Stomach (tissue), 4 donors: ENCODE measurements around the gene UGT1A6.

Experiments used
- EP300 ChIP-seq: sonication (generic); formaldehyde crosslinking; IDR thresholded peaks from one replicate; pipeline ENCODE4 v1.6.1; 2017; ENCODE audit warnings: antibody characterized with exemption
- POLR2A ChIP-seq, 4 donors: fragments of 450-650 bp; IDR thresholded peaks; one replicate each; pipeline ENCODE4 v1.6.1; 2016; ENCODE audit warnings: antibody characterized with exemption in 4 of 4, control low read depth in 2 of 4, mild to moderate bottlenecking in 1 of 4, moderate library complexity in 1 of 4
- POLR2AphosphoS5 ChIP-seq, 3 donors: sonication (generic); formaldehyde crosslinking; IDR thresholded peaks; one replicate each; pipeline ENCODE4 v1.6.1; 2016; ENCODE audit warnings: antibody characterized with exemption in 3 of 3
- TF ChIP-seq, protein P1 (sequence below), 7 experiments: fragments of 450-650 bp in 4 of 7; fragments of 200-600 bp in 3 of 7; sonication (generic) in 3 of 7; IDR thresholded peaks; one replicate each; pipeline ENCODE4 v1.5.1; 2016 to 2019; ENCODE audit warnings: antibody characterized with exemption in 7 of 7, control low read depth in 2 of 7, mild to moderate bottlenecking in 1 of 7

DNA sequence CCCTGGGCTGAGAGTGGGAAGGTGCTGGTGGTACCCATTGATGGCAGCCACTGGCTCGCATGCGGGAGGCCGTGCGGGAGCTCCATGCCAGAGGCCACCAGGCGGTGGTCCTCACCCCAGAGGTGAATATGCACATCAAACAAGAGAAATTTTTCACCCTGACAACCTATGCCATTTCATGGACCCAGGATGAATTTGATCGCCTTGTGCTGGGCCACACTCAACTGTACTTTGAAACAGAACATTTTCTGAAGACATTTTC lies 54.5 kb downstream of the UGT1A6 start:
- TF ChIP-seq, protein P1, sequence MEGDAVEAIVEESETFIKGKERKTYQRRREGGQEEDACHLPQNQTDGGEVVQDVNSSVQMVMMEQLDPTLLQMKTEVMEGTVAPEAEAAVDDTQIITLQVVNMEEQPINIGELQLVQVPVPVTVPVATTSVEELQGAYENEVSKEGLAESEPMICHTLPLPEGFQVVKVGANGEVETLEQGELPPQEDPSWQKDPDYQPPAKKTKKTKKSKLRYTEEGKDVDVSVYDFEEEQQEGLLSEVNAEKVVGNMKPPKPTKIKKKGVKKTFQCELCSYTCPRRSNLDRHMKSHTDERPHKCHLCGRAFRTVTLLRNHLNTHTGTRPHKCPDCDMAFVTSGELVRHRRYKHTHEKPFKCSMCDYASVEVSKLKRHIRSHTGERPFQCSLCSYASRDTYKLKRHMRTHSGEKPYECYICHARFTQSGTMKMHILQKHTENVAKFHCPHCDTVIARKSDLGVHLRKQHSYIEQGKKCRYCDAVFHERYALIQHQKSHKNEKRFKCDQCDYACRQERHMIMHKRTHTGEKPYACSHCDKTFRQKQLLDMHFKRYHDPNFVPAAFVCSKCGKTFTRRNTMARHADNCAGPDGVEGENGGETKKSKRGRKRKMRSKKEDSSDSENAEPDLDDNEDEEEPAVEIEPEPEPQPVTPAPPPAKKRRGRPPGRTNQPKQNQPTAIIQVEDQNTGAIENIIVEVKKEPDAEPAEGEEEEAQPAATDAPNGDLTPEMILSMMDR (IDR thresholded peaks at IDR 0.05) = no peak
- no peak for TF ChIP-seq POLR2A (IDR thresholded peaks at IDR 0.05)
- TF ChIP-seq EP300 = no peak
- no peak for TF ChIP-seq POLR2AphosphoS5 (IDR thresholded peaks at IDR 0.05)
